ENCODE measurements around the gene ART1.
A peak's percentile ranks its signal among the peaks of the same experiment; 100 is the strongest.

The ART1 gene

DNA sequence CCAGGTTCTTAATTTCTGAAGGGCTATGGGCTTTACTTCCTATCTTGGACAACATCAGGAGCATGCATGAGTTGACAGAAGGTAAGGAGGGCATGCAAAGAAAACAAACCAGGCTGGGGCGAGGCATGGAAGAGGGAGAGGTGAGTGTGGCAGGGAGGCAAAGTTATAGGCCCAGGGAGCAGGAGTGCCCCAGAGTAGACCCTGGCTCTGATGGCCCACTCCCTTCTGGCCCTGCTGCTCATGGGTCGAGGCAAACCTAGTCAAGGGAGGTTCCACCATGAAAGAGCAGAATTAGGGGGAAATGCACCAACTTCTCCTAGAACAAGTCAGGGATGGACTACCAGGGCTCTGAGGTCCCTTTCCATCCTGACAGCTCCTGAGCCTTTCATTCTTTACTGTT is 16.0 kb downstream of the ART1 start:
- no peak overlapping the region for H3K4me3 ChIP-seq (ENCODE audit: low read depth, low read length)
- DNase-seq (ENCODE audit: low read depth): no peak

DNA sequence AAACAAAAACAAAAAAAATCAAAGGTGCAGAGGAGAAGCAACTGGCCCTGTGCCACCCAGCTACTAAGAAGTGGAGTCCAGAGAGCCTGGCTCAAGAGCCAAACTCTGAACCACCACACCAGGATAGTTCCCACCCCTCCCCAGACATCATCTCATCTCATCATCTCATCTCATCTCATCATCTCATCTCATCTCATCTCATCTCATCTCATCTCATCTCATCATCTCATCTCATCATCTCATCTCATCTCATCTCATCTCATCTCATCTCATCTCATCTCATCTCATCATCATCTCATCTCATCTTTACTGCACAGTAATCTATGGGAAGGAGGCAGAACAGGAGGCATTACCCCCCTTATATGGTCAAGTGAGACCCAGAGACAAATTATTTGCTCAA is 17.9 kb downstream of the ART1 start:
- no peak overlapping the region for H3K4me3 ChIP-seq (ENCODE audit: low read depth, low read length)
- DNase-seq (ENCODE audit: low read depth): no peak

DNA sequence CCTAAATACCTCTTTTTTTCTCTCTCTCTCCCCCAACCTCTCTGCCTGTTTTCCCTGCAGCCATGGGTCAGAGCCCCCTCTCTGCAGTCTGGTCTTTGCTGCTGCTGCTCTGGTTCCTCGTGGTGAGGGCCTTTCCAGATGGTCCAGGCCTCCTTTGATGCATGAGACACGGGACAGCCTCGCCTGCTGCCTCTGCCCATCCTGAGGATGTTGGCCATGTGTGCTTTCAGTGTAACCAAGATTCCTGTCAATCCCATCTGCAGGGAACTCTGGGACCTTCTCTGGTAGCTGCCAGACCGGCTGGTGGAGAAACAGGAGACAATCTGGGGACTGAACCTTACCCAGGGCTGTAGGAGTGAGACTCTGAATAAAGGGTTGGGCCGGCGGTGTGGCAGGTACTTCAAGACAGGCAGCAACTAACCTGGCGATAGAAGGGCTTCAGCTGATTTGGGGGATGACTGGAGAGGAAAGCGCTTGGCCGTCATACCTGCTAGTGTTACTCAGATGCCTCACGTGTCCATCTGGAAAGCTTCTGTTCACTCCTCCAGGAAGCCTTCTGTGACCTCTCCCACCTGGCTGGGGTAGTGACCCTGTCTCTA is 19.2 kb downstream of the ART1 start:
- no peak for DNase-seq (ENCODE audit: low read depth)
- no peak overlapping the region for H3K4me3 ChIP-seq (ENCODE audit: low read depth, low read length)

DNA sequence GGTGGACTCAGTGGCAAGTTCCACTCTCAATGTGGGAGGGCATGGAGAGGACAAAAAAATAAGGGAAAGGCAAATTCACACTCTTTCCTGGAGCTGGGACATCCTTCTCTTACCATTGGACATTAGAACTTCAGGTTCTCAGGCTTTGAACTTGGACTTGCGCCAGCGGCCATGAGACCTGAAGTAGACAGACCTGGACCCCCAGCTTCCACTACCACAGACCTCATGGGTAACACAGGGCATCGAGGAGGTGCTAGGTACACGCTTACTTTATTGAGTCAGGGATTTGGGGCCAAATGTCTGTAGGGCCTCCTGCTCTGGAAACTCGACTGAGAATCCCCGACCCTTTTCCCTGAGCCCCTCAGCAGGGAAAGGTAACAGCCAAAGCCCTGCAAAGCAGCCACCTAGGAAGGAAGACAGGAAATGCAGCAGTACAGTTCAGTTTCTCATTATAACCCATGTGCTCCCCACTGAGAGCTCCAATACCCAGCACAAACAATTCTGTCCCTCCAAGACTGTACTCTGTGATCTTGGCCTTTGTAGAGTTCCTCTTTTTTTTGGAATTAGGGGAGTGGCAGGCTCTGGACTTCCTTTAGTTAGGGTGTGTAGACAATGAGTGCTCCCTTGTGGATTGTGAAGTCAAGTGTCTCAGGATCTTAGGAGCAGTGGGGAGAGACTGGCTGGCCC is 20.6 kb downstream of the ART1 start:
- no peak for DNase-seq (ENCODE audit: low read depth)
- no peak overlapping the region for H3K4me3 ChIP-seq (ENCODE audit: low read depth, low read length)

DNA sequence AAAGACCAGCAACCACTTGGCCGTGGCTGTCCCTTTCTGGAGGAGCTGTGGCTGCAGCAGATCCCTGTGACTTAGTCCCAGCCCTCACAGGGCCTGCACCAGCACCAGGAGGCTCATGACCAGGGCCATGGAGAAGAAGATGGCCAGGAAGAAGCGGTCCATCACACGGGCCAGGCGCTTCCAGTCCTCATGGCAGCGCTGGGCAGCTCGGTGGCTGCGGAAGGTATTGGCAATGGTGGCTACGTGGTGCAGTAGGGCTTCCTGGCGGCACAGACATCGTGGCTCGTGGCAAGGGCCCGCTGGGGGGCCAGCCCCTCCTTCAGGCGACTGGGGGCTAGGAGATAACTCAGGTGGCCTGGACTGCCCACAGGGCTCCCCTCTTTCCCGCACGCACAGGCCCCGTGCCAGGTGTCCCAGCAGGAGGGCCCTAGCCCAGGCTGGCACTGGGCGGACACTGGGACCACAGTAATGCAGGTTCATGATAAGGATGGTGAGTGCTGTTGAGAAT is 21.1 kb downstream of the ART1 start:
- no peak for DNase-seq (ENCODE audit: low read depth)
- no peak overlapping the region for H3K4me3 ChIP-seq (ENCODE audit: low read depth, low read length)

DNA sequence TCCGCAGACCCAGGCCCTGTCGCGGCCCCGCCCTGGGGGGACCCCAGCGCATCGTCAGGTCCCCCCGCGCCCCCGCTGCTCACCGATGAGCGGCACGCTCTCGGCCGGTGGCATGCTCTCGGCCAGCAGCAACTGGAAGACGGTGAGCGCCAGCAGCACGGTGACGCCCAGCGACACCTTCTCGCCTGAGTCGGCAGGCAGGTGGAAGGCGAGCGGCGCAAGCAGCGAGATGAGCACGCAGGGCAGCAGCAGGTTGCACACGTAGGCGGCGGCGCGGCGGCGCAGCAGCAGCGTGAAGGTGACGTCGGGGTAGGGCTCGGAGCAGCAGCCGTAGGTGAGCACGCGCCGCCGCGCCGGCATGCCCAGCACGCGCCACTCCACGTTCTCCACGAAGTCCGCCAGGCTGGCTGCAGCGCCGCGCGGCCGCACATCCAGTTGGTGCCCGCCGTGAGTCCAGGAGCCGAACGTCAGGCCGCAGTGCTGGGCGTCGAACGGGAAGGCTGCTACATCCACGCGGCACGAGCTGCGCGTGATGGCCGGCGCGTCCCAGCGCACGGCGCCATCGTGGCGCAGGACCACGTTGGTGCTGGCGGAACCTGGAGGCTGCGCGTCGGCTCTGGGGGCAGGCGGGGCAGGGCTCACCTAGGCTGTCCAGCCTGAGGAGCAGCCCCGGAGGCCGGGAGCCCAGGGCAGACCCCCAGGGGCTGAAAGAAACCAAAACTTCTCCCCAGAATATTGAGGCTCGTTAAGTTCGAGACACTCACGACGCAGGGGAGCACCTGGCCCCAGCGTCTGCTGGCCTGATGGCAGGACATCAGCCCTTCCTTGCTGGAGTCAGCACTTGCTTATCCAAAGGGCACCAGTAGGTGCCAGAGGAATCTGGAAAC is 22.5 kb downstream of the ART1 start:
- no peak for DNase-seq (ENCODE audit: low read depth)
- no peak overlapping the region for H3K4me3 ChIP-seq (ENCODE audit: low read depth, low read length)

DNA sequence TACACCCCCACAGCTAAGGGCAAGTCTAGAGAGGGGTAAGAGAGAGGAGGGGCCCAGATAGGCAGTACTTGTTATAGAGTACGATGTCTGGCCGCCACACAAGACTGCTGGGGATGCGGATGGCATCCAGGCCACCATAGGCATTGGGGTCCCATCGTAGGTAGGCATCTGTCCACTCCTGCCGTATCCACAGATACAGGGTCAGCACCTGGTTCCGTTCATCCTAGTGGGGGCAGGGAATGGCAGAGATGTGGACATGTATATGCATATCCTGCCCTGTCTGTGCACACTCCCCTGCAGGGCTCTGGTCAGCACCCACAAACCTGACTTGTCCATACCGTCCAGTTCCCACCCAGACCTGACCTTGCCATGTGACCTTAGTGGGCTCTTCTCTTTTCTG is 24.2 kb downstream of the ART1 start:
- DNase-seq (ENCODE audit: low read depth): no peak
- no peak overlapping the region for H3K4me3 ChIP-seq (ENCODE audit: low read depth, low read length)

DNA sequence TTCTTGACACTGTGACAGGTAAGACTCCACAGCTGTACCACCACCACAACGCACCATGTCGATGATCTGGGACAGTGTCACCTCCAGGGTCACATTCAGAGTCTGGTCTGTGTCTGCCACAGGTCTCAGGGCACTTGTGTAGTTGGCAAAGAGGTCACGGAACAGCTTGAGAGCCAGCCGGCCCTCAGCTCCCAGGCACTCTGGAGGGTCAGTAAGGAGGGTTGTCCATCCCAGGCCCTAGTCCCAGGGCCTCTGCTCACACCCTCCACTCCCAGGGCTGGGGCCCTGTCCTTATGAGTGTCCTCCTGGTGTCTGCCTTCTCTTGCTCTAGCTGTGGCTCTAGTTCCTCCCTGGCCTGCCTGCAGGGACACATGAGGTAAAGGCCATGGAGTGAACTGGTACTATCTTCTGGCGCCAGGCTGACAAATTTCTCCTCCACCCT is 24.8 kb downstream of the ART1 start:
- H3K4me3 ChIP-seq (ENCODE audit: low read depth, low read length): no peak overlapping the region
- no peak for DNase-seq (ENCODE audit: low read depth)

DNA sequence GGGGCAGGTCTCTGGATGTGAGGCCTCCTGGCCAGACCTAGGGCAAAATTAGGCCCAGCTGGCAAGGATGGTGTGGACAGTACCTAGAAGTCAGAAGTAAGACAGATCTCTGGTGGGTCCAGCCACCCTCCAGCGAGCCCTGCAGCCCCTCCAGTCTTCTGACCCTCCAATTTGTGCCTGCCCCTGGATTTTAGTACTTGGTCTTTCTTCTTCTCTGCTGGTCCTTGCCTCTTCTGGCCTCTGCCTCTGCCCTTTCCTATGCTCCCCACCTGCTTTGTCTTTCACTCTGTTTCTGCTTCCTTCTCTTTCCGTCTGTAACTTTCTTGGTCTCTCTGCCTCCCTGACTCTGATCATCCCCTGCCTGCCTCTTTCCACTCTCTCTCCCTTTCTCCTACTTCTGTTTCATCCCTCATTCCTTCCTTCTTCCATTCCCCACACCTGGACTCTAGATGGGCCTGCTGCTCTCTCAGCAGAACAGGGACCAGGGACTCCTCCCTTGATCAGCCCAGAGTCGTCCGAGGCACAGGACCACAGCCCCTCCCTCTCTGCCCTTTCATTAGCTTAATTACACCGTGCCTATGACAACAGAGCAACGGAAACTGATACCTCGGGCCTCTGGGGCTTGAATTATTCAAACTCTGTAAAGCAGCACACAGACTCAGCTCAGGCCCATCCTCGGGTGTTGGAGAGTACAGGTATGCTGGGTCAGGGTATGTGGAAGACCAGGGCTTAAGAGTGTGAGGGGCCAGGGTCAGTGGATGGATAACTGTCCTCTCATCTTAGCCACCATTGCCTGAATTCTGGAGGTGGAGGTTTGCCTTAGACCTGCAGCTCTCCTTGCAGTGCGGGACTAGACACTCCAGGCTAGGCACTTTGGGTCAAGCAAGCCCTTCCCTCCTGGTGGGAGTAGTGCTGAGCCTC is 26.7 kb downstream of the ART1 start, which contains the start of gene CHRNA10:
TSS of gene CHRNA10 (minus strand) at position 51 of the 921 bp plus-strand sequence. CDS start 72 bp downstream, outside the sequence.
- H3K4me3 ChIP-seq (ENCODE audit: low read depth, low read length): no peak within 1 kb of the TSS
- DNase-seq (ENCODE audit: low read depth): no peak

DNA sequence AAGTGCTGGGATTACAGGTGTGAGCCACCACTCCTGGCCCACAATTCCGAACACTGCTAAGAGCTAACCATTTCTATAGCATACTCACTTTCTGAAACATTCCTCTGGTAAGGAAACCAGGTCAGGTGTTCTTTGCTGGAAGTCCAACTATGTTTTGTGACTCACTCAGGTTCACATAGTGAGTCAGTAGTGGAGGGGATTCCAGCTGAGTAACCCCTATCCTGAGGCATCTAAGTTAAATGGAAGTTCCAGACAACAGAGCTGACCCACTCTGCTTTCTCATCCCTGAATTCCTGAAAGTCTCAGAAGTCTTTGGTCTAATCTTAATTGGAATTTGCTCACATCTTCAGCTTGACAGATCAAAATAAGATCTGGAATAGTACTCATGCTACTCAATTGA is 29.3 kb downstream of the ART1 start:
- DNase-seq (ENCODE audit: low read depth): peak; percentile 9
- H3K4me3 ChIP-seq (ENCODE audit: low read depth, low read length): no peak overlapping the region

DNA sequence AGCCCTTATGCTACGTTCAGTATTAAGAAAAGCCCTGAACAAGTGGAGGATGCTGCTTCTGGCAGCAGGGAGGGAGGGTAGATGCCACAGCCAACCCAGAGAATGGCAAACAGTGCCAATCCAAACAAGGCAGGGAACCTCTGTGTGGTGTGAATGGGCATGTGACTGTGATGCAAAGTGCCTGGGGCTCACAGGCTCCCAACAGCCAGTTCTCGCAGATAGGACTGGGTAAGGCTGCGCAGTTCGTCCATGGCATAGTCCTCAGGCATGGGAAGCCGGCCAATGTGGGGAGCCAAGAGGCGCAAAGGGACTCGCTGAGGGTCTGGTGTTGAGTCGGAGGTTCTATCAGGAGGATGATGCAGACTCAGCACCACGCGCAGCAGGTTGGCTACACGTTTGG is 31.0 kb downstream of the ART1 start:
- no peak for DNase-seq (ENCODE audit: low read depth)
- H3K4me3 ChIP-seq (ENCODE audit: low read depth, low read length): no peak overlapping the region

DNA sequence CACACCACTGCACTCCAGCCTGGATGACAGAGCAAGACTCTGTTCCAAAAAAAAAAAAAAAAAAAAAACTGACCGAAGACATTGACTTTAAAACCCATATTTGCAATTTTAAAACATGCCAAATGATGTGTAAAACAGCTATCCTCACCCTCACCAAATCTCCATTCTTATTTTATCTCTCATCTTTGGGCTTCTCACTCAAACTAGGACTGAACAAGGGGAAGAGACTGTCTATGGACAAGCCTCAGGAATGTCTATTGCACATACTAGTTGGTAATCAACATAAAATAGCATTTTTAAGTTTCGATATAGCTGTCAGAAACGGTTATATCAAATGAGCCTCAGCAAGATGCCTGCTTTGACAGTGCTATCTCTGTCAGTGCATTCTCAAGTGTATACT is 34.1 kb downstream of the ART1 start:
- no peak overlapping the region for H3K4me3 ChIP-seq (ENCODE audit: low read depth, low read length)
- no peak for DNase-seq (ENCODE audit: low read depth)

DNA sequence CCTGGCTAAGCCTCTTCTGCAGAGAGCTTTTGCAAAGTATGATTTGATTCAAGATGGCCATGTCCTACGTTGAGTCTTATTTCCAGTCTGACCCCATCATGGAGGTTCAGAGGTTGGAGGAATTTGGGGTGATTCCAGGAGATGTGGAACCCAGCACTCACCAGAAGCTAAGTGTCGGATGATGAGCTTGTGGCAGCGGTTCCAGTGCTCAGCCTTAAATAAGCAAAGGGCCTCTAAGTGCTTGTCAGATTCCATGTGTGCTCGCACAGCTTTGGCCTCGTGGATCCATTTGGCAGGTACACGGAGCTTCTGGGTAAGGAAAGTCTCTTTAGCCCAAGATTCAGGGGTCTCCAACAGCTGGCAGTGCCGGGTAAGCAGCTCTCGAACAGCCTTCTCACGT is 38.1 kb downstream of the ART1 start:
- no peak for DNase-seq (ENCODE audit: low read depth)
- H3K4me3 ChIP-seq (ENCODE audit: low read depth, low read length): no peak overlapping the region

DNA sequence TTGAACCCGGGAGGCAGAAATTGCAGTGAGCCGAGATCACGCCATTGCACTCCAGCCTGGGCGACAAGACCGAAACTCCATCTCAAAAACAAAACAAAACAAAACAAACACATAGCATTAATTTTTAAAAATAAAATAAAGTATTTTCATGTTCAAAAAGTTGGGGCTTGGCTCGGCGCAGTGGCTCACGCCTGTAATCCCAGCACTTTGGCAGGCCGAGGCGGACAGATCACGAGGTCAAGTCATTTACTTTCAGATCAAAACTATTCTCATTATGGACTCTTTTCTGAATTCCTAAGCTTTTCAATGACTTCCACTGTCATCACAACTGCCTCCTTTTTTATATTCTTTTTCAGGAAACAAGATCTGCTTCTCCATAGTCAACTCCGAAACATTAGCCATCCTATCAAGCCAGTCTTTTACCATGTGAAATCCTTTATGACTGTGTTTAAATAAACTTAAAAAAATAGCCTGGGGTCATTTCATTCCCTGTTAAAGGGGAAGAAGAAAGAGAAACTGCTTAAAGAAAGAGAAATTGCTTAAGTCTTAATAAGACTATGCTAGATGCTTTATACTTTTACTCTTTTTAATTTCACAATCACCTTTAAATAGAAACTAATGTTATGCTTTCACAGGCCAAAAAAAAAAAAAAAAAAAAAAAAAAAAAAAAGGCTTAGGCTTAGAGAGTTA is 39.3 kb downstream of the ART1 start:
- DNase-seq (ENCODE audit: low read depth): no peak
- no peak overlapping the region for H3K4me3 ChIP-seq (ENCODE audit: low read depth, low read length)

DNA sequence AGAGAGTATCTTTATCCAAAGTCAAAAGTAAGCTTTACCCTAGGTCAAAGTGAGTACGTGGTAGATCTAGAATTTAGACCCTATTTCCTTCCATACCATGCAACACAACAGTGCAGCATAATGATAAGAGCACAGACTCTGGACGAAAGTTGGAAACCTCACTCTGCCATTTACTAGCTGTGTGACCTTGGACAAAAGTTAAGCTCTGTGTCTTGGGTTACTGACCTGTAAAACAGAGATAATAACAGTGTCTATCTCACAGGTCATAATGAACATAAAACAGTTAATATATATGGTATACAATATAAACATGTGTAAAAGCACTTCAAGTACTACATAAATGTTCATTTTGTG is 39.9 kb downstream of the ART1 start:
- H3K4me3 ChIP-seq (ENCODE audit: low read depth, low read length): no peak overlapping the region
- DNase-seq (ENCODE audit: low read depth): no peak

DNA sequence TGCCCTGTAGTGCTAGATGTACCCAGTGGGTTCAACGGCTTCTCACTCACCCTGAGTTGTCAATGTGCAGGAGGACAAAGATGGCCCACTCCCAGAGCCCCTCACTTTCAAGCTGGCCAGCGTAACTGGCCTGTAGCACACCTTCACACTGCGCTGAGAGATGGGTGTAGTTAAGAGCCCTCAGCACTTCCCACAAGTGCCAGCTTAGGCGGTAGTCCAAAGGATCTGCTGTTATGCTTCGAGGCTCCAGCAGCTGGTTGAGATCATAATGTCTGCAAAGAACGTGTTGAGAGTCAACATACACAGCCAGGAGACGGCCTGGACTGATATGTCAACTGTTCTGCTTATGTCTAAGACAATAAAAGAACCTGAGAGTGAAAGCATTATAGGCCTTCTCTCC is 41.0 kb downstream of the ART1 start:
- no peak overlapping the region for H3K4me3 ChIP-seq (ENCODE audit: low read depth, low read length)
- no peak for DNase-seq (ENCODE audit: low read depth)

DNA sequence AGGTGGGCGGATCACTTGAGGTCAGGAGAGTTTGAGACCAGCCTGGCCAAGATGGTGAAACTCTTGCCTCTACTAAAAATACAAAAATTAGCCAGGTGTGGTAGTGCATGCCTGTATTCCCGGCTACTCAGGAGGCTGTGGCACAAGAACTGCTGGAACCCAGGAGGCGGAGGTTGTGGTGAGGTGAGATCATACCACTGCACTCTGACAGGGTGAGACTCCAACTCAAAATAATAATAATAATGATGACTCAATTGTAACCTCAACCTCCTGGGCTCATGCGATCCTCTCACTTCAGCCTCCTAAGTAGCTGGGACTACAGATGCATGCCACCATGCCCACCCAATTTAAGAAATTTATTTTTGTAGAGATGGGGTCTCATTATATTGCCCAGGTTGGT is 41.8 kb downstream of the ART1 start:
- no peak overlapping the region for H3K4me3 ChIP-seq (ENCODE audit: low read depth, low read length)
- no peak for DNase-seq (ENCODE audit: low read depth)

DNA sequence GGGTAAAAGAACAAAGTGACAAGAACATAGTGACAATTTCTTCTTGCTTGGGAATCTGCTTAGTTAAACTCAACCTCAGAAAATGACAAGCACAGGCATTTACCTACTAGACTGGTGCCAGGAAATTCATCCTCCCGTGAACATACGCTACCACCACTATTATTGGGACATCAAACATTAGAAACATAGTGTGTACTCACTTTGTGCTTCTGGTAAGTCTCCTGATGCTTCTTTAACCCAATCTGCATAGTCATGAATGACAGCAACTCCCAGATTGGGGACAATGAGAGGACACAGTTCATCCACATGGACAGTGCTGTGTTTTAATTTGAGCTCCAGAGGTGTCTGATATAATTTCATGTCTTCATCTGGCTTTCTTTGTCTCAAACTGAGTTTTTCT is 55.5 kb downstream of the ART1 start:
- H3K4me3 ChIP-seq (ENCODE audit: low read depth, low read length): no peak overlapping the region
- no peak for DNase-seq (ENCODE audit: low read depth)

DNA sequence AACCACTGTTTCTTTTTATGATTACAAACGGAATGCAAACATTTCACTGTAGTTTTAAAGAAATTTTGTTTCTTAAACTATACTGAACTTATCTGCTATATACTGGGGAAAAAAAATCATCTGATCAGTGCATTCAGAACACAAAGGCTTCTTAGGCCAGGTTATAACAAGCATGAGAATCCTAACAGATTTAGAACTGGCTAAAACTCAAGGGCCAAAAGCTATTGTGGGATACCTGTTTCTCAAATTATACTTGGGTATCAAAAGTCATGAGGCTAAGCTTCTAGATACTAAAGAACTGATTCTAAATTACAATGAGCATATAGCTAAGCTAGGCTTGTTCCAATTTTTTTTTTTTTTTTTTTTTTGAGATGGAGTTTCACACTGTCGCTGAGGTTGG is 56.0 kb downstream of the ART1 start:
- no peak for DNase-seq (ENCODE audit: low read depth)

More for the DNA sequence above, 56.0 kb downstream of the ART1 start:
- no peak overlapping the region for H3K4me3 ChIP-seq (ENCODE audit: low read depth, low read length)
